Measurements from ENCODE around the gene GINS2.

DNA sequence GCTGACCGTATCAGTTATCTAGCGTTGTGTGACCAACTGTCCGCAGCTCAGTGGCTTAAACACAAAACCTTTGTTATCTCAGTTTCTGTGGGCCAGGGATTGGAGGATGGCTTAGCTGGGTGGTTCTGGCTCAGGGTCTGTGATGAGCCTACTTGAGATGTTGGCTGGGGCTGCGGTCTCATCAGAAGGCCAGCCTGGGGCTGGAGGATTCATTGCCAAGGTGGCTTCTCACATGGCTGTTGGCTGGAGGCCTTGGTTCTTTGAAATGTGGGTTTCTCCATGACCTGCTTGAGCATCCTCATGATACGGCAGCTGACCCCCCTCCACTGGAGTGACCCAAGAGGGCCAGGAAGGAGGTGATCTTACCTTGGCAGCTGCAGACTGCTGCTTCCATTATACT, 58.9 kb downstream of the GINS2 start:
- TF ChIP-seq, protein P1, sequence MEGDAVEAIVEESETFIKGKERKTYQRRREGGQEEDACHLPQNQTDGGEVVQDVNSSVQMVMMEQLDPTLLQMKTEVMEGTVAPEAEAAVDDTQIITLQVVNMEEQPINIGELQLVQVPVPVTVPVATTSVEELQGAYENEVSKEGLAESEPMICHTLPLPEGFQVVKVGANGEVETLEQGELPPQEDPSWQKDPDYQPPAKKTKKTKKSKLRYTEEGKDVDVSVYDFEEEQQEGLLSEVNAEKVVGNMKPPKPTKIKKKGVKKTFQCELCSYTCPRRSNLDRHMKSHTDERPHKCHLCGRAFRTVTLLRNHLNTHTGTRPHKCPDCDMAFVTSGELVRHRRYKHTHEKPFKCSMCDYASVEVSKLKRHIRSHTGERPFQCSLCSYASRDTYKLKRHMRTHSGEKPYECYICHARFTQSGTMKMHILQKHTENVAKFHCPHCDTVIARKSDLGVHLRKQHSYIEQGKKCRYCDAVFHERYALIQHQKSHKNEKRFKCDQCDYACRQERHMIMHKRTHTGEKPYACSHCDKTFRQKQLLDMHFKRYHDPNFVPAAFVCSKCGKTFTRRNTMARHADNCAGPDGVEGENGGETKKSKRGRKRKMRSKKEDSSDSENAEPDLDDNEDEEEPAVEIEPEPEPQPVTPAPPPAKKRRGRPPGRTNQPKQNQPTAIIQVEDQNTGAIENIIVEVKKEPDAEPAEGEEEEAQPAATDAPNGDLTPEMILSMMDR (IDR thresholded peaks at IDR 0.05): no peak
- no peak for TF ChIP-seq POLR2A (IDR thresholded peaks at IDR 0.05)
